Measurements from ENCODE around the gene SP6. TPM values are rescaled to one million over a fixed set of nuclear protein-coding genes. Genes with fewer than 3 reads are reported as not detected.

The SP6 gene
- total and polyA plus RNA-seq, 2 of the 8 experiments (the other 6 are each of a cell fraction or from before 2014, with no cell fraction given): 1.2 to 1.5 TPM

DNA sequence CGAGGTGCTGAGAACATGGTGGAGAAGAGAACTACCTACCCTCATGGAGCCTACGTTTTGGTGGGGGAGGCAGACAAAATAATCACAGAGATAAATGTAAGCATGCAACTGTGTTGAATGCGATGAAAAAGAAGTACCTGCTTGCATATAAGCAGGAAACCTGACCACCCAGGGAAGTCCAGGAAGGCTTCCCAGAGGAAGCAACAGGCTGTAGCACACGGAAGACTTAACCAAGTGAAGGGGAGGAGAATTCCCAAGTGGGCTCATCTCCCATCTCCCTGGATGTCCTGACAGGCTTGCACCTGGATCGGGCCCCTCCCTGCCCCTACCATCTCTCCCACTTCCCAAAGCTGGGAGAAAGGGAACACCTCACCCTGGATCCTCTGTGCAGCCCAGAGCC is 11.9 kb downstream of the SP6 start:
- Histone ChIP-seq H4K20me1 (replicated peaks in 1 of 2; ENCODE audit: control insufficient read depth in 1 of 2, insufficient read depth in 2 of 2, low read length in 2 of 2) (peaks cover 0 to 2% of the 10 kb centered on the region in 2 experiments), H3K9ac (replicated peaks in 1 of 4; ENCODE audit: extremely low read depth in 1 of 4, low read depth in 3 of 4, low read length in 3 of 4) (no peak overlapping the region), H2BK12ac (ENCODE audit: low read depth, low read length) (no peak overlapping the region), H4K5ac (ENCODE audit: insufficient read length, low read depth, low read length) (no peak overlapping the region), H3K4ac (replicated peaks; ENCODE audit: insufficient read length, low read depth, low read length) (no peak overlapping the region), H3K9me3 (ENCODE audit: insufficient read depth in 2 of 2, low read depth in 1 of 2, low read length in 1 of 2) (no peaks in the 10 kb centered on the region), H3K4me3 (ENCODE audit: extremely low read depth in 1 of 4, insufficient read depth in 2 of 4, low read depth in 3 of 4, low read length in 4 of 4) (no peak overlapping the region), H3K56ac (replicated peaks; ENCODE audit: insufficient read length, low read depth, low read length) (no peak overlapping the region), H4K91ac (replicated peaks; ENCODE audit: insufficient read length, low read length) (no peak overlapping the region), H3K27me3 (replicated peaks in 1 of 4; ENCODE audit: control insufficient read depth in 3 of 4, extremely low read depth in 1 of 4, insufficient read depth in 3 of 4, low read length in 3 of 4) (peaks cover 0 to under 1% (median under 1%) of the 10 kb centered on the region in 4 experiments; a peak in 1 of 7 replicates), H2BK15ac (ENCODE audit: low read length) (no peak overlapping the region), H3K4me1 (replicated peaks in 1 of 4; ENCODE audit: control insufficient read depth in 3 of 4, insufficient read depth in 4 of 4, low read length in 3 of 4) (peaks cover 0 to 18% (median 7%) of the 10 kb centered on the region in 4 experiments; a peak in 5 of 7 replicates), H3K4me2 (ENCODE audit: insufficient read depth in 1 of 2, low read depth in 2 of 2, low read length in 2 of 2) (no peak overlapping the region), H3K18ac (ENCODE audit: extremely low read depth, low read length) (no peak overlapping the region), H2BK20ac (ENCODE audit: low read length) (no peak overlapping the region), H3K79me2 (ENCODE audit: control insufficient read depth in 1 of 2, insufficient read depth in 2 of 2, low read length in 2 of 2) (no peaks in the 10 kb centered on the region), H3K36me3 (ENCODE audit: control insufficient read depth in 2 of 4, insufficient read depth in 4 of 4, low read length in 3 of 4) (peaks cover 0 to 9% (median 1%) of the 10 kb centered on the region in 4 experiments; a peak in 4 of 8 replicates), H2BK5ac (ENCODE audit: low read depth, low read length) (no peak overlapping the region), H2AK5ac (ENCODE audit: low read depth, low read length) (no peak overlapping the region), H2BK120ac (replicated peaks; ENCODE audit: low read depth, low read length) (no peak overlapping the region), H3K23ac (ENCODE audit: insufficient read length) (no peak overlapping the region), H3K79me1 (ENCODE audit: low read depth, low read length) (no peaks in the 10 kb centered on the region), H3K27ac (ENCODE audit: low read depth, low read length) (no peak overlapping the region), H3K14ac (ENCODE audit: insufficient read length) (no peak overlapping the region), H4K8ac (ENCODE audit: extremely low read depth, insufficient read depth, low read length) (0 out of 2 replicates have a peak overlapping the region, but pooled peaks have one; percentile 41), H3K23me2 (ENCODE audit: low read depth, low read length) (peaks cover 2% of the 10 kb centered on the region; the same call in 1 of the 2 replicates), H2AFZ (ENCODE audit: low read length) (no peak overlapping the region)
- POLR2A ChIA-PET (ENCODE audit: partially characterized antibody): no interaction called here
- DNase-seq (ENCODE audit: low read depth in 1 of 2, low spot score in 2 of 2) (no peak), FAIRE-seq (no peak)
- CTCF ChIA-PET (ENCODE audit: partially characterized antibody): interaction anchor here (0.7 to 33.0 kb wide), 5 partner anchors 9 to 207 kb away, joined by 3 to 1206 read pairs (median 246); partner anchors contain the start of genes PNPO, PRR15L, SP2 and SP6
- WGBS, 2 experiments (ENCODE audit: extremely low coverage in 1 of 2, insufficient coverage in 1 of 2, insufficient read length in 1 of 2, insufficient replicate concordance in 2 of 2, low coverage in 1 of 2, low lambda C conversion rate in 2 of 2, missing lambda C conversion rate in 1 of 2): 87% methylated on average over 5 of the region's 5 CpGs; no CpG with 5 or more reads in 1 of the 2 experiments
- TF ChIP-seq RFX5 (IDR thresholded peaks at IDR 0.05; ENCODE audit: borderline replicate concordance, low read depth, low read length) (no peak), EZH2 (IDR thresholded peaks at IDR 0.05; ENCODE audit: low read depth, low read length, severe bottlenecking) (no peak), TCF12 (IDR thresholded peaks at IDR 0.05; ENCODE audit: low read depth, low read length) (no peak), FOSL1 (IDR thresholded peaks at IDR 0.05; ENCODE audit: insufficient read depth, low read depth, low read length) (no peak), POLR2AphosphoS5 (IDR thresholded peaks at IDR 0.05; ENCODE audit: low read depth, low read length) (no peak), ZNF274 (IDR thresholded peaks at IDR 0.05; ENCODE audit: borderline replicate concordance, extremely low read depth, low read length) (no peak), KDM4A (IDR thresholded peaks at IDR 0.05; ENCODE audit: low read depth, low read length, severe bottlenecking) (no peak), EP300 (IDR thresholded peaks at IDR 0.05; ENCODE audit: borderline replicate concordance in 1 of 2, low read depth in 2 of 2, low read length in 2 of 2) (no peak), CTBP2 (IDR thresholded peaks at IDR 0.05; ENCODE audit: borderline replicate concordance, insufficient read depth, insufficient read length, low read length) (no peak), JUN (IDR thresholded peaks at IDR 0.05; ENCODE audit: low read depth, low read length) (no peak), KDM1A (IDR thresholded peaks at IDR 0.05; ENCODE audit: borderline replicate concordance, low read length) (no peak)
- TF ChIP-seq, protein P1, sequence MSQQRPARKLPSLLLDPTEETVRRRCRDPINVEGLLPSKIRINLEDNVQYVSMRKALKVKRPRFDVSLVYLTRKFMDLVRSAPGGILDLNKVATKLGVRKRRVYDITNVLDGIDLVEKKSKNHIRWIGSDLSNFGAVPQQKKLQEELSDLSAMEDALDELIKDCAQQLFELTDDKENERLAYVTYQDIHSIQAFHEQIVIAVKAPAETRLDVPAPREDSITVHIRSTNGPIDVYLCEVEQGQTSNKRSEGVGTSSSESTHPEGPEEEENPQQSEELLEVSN (IDR thresholded peaks at IDR 0.05): no peak

Data from H1 (cell line).